Testis (tissue), 2 donors: ENCODE results near the gene EXOC4.

Source experiments
- CTCF ChIP-seq, 3 experiments: fragments of 450-650 bp in 2 of 3; fragments of 200-600 bp in 1 of 3; sonication (generic) in 1 of 3; IDR thresholded peaks; one replicate each; pipeline ENCODE4 v1.5.1; 2016 to 2019; ENCODE audit warnings: antibody characterized with exemption in 3 of 3, mild to moderate bottlenecking in 2 of 3, moderate library complexity in 1 of 3
- POLR2A ChIP-seq: fragments of 450-650 bp; IDR thresholded peaks from one replicate; pipeline ENCODE4 v1.6.1; 2017; ENCODE audit warnings: antibody characterized with exemption, mild to moderate bottlenecking, moderate library complexity

- TF ChIP-seq CTCF (IDR thresholded peaks at IDR 0.05), result no peak
- no peak for TF ChIP-seq POLR2A
Measured at GRCh38 chr7:133522501-133522900, 269.6 kb downstream of the EXOC4 start.
